Fibroblast of skin of back (primary cell): ENCODE measurements around the gene STX10.

Experiments
- DNase-seq: peaks from one replicate; pipeline ENCODE4 v3.0.0-alpha.2; 2013

Gene STX10

GRCh38 chr19:13139633-13140311 lies 10.4 kb downstream of the STX10 start:
- no peak for DNase-seq

- no peak for DNase-seq
Measured at GRCh38 chr19:13138916-13139198, 11.3 kb downstream of the STX10 start.

- no peak for DNase-seq
Measured at GRCh38 chr19:13138171-13138915, 11.8 kb downstream of the STX10 start.

GRCh38 chr19:13137290-13137794 lies 12.8 kb downstream of the STX10 start:
- DNase-seq, result no peak

GRCh38 chr19:13135068-13136062 lies 14.8 kb downstream of the STX10 start:
- DNase-seq, result no peak

GRCh38 chr19:13134626-13135025 lies 15.5 kb downstream of the STX10 start:
- no peak for DNase-seq

GRCh38 chr19:13133241-13133870 lies 16.8 kb downstream of the STX10 start:
- no peak for DNase-seq

- DNase-seq, result peak; percentile 52
Measured at GRCh38 chr19:13132471-13133180, 17.5 kb downstream of the STX10 start.

- no peak for DNase-seq
Measured at GRCh38 chr19:13130886-13131490, 19.2 kb downstream of the STX10 start.

GRCh38 chr19:13129384-13129783 lies 20.8 kb downstream of the STX10 start:
- DNase-seq, result no peak

- DNase-seq, result no peak
Measured at GRCh38 chr19:13128583-13128982, 21.6 kb downstream of the STX10 start.

- no peak for DNase-seq
Measured at GRCh38 chr19:13127811-13128575, 22.2 kb downstream of the STX10 start.

- DNase-seq, result no peak
Measured at GRCh38 chr19:13127051-13127450, 23.1 kb downstream of the STX10 start.

- DNase-seq, result no peak
Measured at GRCh38 chr19:13122980-13123957, 26.9 kb downstream of the STX10 start.

- no peak for DNase-seq
Measured at GRCh38 chr19:13122275-13122878, 27.8 kb downstream of the STX10 start.

- DNase-seq, result no peak
Measured at GRCh38 chr19:13121551-13122274, 28.5 kb downstream of the STX10 start.

- DNase-seq, result peak; percentile 73
Measured at GRCh38 chr19:13120817-13121216, 29.4 kb downstream of the STX10 start.

GRCh38 chr19:13120031-13120430 lies 30.1 kb downstream of the STX10 start:
- DNase-seq, result no peak
